K562 (cell line): ENCODE measurements around the gene PEDS1. TPM values are rescaled to one million over a fixed set of nuclear protein-coding genes. Genes with fewer than 3 reads are reported as not detected.

Source experiments
- ATF2 ChIP-seq: sonication (generic); formaldehyde crosslinking; IDR thresholded peaks from 2 replicates; pipeline ENCODE4 v1.8.1; 2022; ENCODE audit warnings: missing genetic modification reagents
- BCLAF1 ChIP-seq, 2 experiments: fragments of 450-650 bp in 1 of 2; IDR thresholded peaks; 2 replicates each; pipeline ENCODE4 v1.6.1; 2011 to 2017; ENCODE audit warnings: low read depth in 2 of 2, antibody characterized with exemption in 1 of 2, borderline replicate concordance in 1 of 2, low read length in 1 of 2, mild to moderate bottlenecking in 1 of 2, mixed read lengths in 1 of 2; ENCODE audit not compliant: control insufficient read depth in 1 of 2
- COPS2 ChIP-seq: fragments of 450-650 bp; conservative IDR thresholded peaks from 2 replicates; pipeline ENCODE4 v1.6.1; 2016; ENCODE audit warnings: mild to moderate bottlenecking, moderate library complexity
- EHMT2 ChIP-seq: fragments of 450-650 bp; IDR thresholded peaks from 2 replicates; pipeline ENCODE4 v1.6.1; 2018; ENCODE audit warnings: antibody characterized with exemption
- FOXJ3 ChIP-seq: sonication (generic); formaldehyde crosslinking; IDR thresholded peaks from 2 replicates; pipeline ENCODE4 v1.4.0; 2020; ENCODE audit warnings: mild to moderate bottlenecking, missing genetic modification reagents
- FOXP1 ChIP-seq: sonication (generic); formaldehyde crosslinking; IDR thresholded peaks from 2 replicates; pipeline ENCODE4 v1.8.0; 2022; ENCODE audit warnings: mild to moderate bottlenecking, missing genetic modification reagents
- GABPA ChIP-seq: fragments of 200-800 bp; sonication (Bioruptor generic); conservative IDR thresholded peaks from 2 replicates; pipeline ENCODE4 v1.6.1; 2016; ENCODE audit warnings: low read depth, missing genetic modification characterization, missing compliant biosample characterization
- ILK ChIP-seq: fragments of 450-650 bp; IDR thresholded peaks from 2 replicates; pipeline ENCODE4 v1.6.1; 2016; ENCODE audit warnings: missing genetic modification characterization, low read depth, mild to moderate bottlenecking, missing compliant biosample characterization, moderate library complexity, borderline replicate concordance
- JUND ChIP-seq, 2 experiments: IDR thresholded peaks; 2 replicates in 1 of 2; 3 replicates in 1 of 2; pipeline ENCODE4 v1.6.1; 2011; ENCODE audit warnings: borderline replicate concordance in 2 of 2, low read depth in 2 of 2, low read length in 2 of 2, improper control_type of control experiment in 1 of 2, missing biosample characterization in 1 of 2, missing genetic modification characterization in 1 of 2, missing genetic modification reagents in 1 of 2
- MAFK ChIP-seq: IDR thresholded peaks from 2 replicates; pipeline ENCODE4 v1.6.1; 2011; ENCODE audit warnings: low read length, improper control_type of control experiment
- POLR2AphosphoS2 ChIP-seq: IDR thresholded peaks from 2 replicates; pipeline ENCODE4 v1.6.1; 2012; ENCODE audit warnings: low read length, improper control_type of control experiment
- PYGO2 ChIP-seq: fragments of 450-650 bp; IDR thresholded peaks from 2 replicates; pipeline ENCODE4 v1.6.1; 2016; ENCODE audit warnings: mild to moderate bottlenecking, missing genetic modification characterization, moderate library complexity, missing compliant biosample characterization
- SLC30A9 ChIP-seq: fragments of 250-450 bp; sonication (Bioruptor Pico); IDR thresholded peaks from 2 replicates; pipeline ENCODE4 v1.8.0; 2022; ENCODE audit warnings: mild to moderate bottlenecking, moderate library complexity
- SMAD4 ChIP-seq: fragments of 250-450 bp; sonication (Bioruptor Pico); conservative IDR thresholded peaks from 2 replicates; pipeline ENCODE4 v1.8.0; 2021; ENCODE audit warnings: inconsistent platforms, mild to moderate bottlenecking, moderate library complexity
- SP1 ChIP-seq: sonication (generic); formaldehyde crosslinking; IDR thresholded peaks from 2 replicates; pipeline ENCODE4 v1.8.1; 2022; ENCODE audit warnings: mild to moderate bottlenecking, missing genetic modification reagents
- STAG1 ChIP-seq: sonication (generic); formaldehyde crosslinking; IDR thresholded peaks from 2 replicates; pipeline ENCODE4 v1.5.0; 2020; ENCODE audit warnings: missing genetic modification reagents, borderline replicate concordance
- ZC3H4 ChIP-seq: sonication (generic); formaldehyde crosslinking; IDR thresholded peaks from 2 replicates; pipeline ENCODE4 v1.9.0; 2021; ENCODE audit warnings: missing genetic modification reagents, borderline replicate concordance
- ZNF175 ChIP-seq: fragments of 200-800 bp; sonication (Bioruptor generic); IDR thresholded peaks from 2 replicates; pipeline ENCODE4 v1.6.1; 2016; ENCODE audit warnings: low read depth, mild to moderate bottlenecking, missing genetic modification characterization, missing compliant biosample characterization
- ZNF696 ChIP-seq: fragments of 250-450 bp; sonication (Bioruptor Pico); conservative IDR thresholded peaks from 2 replicates; pipeline ENCODE4 v1.4.0; 2020; ENCODE audit warnings: mild to moderate bottlenecking, moderate library complexity
- ZNF75A ChIP-seq: fragments of 450-650 bp; formaldehyde crosslinking; IDR thresholded peaks from 2 replicates; pipeline ENCODE4 v1.4.0; 2020; ENCODE audit warnings: mild to moderate bottlenecking
- ZNF785 ChIP-seq: fragments of 250-450 bp; sonication (Bioruptor Pico); IDR thresholded peaks from 2 replicates; pipeline ENCODE4 v1.4.0; 2020; ENCODE audit warnings: mild to moderate bottlenecking
- polyA plus RNA-seq, 8 experiments: library from polyadenylated mRNA; depleted of rRNA in 4 of 8; stranded (reverse) in 5 of 8; unstranded in 3 of 8; fragments of >200 nt; fragmentation: Nextera tagmentation in 2 of 8; fragmentation: Illumina TruSeq in 1 of 8; extraction: Ambion mirVana in 2 of 8; extraction: Trizol in 1 of 8; gene quantifications; 2 replicates each; pipeline versions ENCODE4 v1.2.1 to v1.2.3, GENCODE V29; 2011 to 2014; ENCODE audit warnings: inconsistent platforms in 1 of 8, missing spikeins in 1 of 8
- total RNA-seq, 7 experiments: library from RNA; depleted of rRNA in 6 of 7; stranded (reverse); fragments of >200 nt in 6 of 7; fragmentation: Illumina TruSeq in 2 of 7; extraction: Trizol in 2 of 7; gene quantifications; 2 replicates each; pipeline versions ENCODE4 v1.2.1 to v1.2.3, GENCODE V29; 2011 to 2021; ENCODE audit warnings: low replicate concordance in 1 of 7
- TF ChIP-seq, protein P1 (sequence below): fragments of 250-450 bp; sonication (Bioruptor Pico); IDR thresholded peaks from 2 replicates; pipeline ENCODE4 v1.5.0; 2021
- TF ChIP-seq, protein P2 (sequence below): fragments of 450-650 bp; formaldehyde crosslinking; IDR thresholded peaks from 2 replicates; pipeline ENCODE4 v1.4.0; 2020; ENCODE audit warnings: mild to moderate bottlenecking, moderate library complexity

Gene PEDS1
- total and polyA plus RNA-seq, 9 of the 15 experiments (the other 6 are each of a cell fraction or from before 2014, with no cell fraction given), result 2.9 to 38.5 (median 24.2) TPM

- no peak for TF ChIP-seq ZNF175 (CRISPR knock-in tag)
- no peak for TF ChIP-seq ATF2 (CRISPR knock-in tag)
- no peak for TF ChIP-seq ILK (tag)
- no peak for TF ChIP-seq BCLAF1 (IDR thresholded peaks at IDR 0.05; ENCODE audit: borderline replicate concordance in 1 of 2, control insufficient read depth in 1 of 2, low read depth in 2 of 2, low read length in 1 of 2)
- 0 out of 2 replicates have a peak, but pooled peaks have one; percentile 15 for TF ChIP-seq SMAD4
- TF ChIP-seq GABPA (tag), result no peak
- TF ChIP-seq ZC3H4 (CRISPR knock-in tag), result no peak
- TF ChIP-seq JUND (IDR thresholded peaks at IDR 0.05; ENCODE audit: borderline replicate concordance, low read depth, low read length), result no peak
- TF ChIP-seq JUND (tag; IDR thresholded peaks at IDR 0.05; ENCODE audit: borderline replicate concordance, low read depth, low read length), result no peak
- TF ChIP-seq SLC30A9 (CRISPR knock-in tag), result no peak
- no peak for TF ChIP-seq ZNF785
- TF ChIP-seq, protein P1, sequence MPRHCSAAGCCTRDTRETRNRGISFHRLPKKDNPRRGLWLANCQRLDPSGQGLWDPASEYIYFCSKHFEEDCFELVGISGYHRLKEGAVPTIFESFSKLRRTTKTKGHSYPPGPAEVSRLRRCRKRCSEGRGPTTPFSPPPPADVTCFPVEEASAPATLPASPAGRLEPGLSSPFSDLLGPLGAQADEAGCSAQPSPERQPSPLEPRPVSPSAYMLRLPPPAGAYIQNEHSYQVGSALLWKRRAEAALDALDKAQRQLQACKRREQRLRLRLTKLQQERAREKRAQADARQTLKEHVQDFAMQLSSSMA (CRISPR knock-in tag), result no peak
- TF ChIP-seq, protein P2, sequence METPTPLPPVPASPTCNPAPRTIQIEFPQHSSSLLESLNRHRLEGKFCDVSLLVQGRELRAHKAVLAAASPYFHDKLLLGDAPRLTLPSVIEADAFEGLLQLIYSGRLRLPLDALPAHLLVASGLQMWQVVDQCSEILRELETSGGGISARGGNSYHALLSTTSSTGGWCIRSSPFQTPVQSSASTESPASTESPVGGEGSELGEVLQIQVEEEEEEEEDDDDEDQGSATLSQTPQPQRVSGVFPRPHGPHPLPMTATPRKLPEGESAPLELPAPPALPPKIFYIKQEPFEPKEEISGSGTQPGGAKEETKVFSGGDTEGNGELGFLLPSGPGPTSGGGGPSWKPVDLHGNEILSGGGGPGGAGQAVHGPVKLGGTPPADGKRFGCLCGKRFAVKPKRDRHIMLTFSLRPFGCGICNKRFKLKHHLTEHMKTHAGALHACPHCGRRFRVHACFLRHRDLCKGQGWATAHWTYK (CRISPR knock-in tag), result 0 out of 2 replicates have a peak, but pooled peaks have one; percentile 5
- no peak for TF ChIP-seq ZNF75A (CRISPR knock-in tag)
- no peak for TF ChIP-seq ZNF696
- TF ChIP-seq PYGO2 (tag), result no peak
- TF ChIP-seq SP1, result peak; percentile 53; the same call in 1 of the 2 replicates
- TF ChIP-seq MAFK, result no peak
- TF ChIP-seq EHMT2, result no peak
- TF ChIP-seq FOXP1 (CRISPR knock-in tag), result no peak
- TF ChIP-seq STAG1 (CRISPR knock-in tag), result no peak
- no peak for TF ChIP-seq FOXJ3
- no peak for TF ChIP-seq COPS2
- 0 out of 2 replicates have a peak, but pooled peaks have one; percentile 2 for TF ChIP-seq POLR2AphosphoS2
Observed at GRCh38 chr20:50194422-50194830, 40.9 kb upstream of the PEDS1 start (continued).
